NCI-H748 (cell line): ENCODE results near the gene ALG14.
A peak's percentile ranks its signal among the peaks of the same experiment; 100 is the strongest.
"Not testable (repeated sequence)": the region's sequence is repeated elsewhere in the genome, so short reads cannot be mapped to it uniquely, and the experiment has no call there.

Source experiments
- DNase-seq: peaks from one replicate; lab custom pipeline; 2025; ENCODE audit not compliant: unreplicated experiment; lab: John Stamatoyannopoulos, UW

Gene ALG14

DNA sequence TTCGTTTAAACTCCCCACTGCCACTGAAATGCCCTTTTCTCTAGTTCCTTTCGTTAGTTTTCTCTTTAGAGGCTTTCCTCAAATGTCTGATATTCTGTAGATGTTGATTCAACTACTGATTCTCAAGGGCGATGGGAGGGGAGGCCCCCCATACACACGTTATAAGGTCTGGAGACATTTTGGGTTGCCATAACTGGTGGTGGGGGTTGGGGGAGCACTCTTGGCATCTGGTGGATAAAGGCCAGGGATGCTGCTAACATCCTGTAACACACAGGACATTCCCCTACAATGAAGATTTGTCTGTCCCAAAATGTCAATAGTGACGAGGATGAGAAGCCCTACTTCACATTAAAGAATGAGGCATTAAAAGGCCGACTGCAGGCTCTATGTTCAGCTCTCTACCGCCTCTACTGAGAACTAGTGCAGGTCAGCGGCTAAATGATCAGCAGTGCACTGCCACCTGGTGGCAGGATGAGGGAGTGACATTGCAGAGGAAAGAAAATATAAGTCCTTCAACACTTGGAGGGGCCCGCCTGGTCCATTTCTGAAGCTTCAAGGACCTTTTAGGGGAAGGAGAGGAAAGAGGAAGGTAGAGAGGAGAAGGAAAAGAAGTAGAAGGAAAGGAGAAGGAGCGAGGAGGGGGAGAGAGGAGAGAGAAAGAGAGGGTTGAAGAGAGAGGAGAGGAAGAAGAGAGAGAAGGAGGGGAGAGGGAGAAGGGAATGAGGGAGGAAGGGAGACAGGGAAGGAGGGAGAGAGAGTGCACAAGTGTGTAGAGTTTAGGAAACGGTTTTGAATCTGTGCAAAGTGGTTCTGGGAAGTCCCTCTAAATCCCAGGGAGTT lies 29.4 kb downstream of the ALG14 start:
- peak; percentile 67 for DNase-seq

DNA sequence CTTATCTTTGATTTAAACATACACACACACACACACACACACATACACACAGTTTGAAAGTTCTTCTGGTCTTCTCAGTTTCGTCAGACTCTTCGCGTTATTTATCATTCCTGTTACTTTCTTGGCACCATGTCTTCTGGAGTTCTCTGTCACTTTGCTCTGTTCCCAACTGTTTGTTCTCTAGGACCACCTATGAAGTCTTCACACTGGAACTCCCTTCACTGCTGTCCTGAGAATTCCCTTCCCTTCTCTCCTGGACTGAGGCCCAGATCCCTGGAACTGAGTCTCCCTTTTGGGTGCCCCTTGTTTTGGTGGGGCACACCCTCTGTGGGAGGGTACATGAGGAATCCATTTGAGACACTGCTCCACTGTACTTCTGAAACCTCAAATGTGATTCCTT lies 30.5 kb downstream of the ALG14 start:
- no peak for DNase-seq

DNA sequence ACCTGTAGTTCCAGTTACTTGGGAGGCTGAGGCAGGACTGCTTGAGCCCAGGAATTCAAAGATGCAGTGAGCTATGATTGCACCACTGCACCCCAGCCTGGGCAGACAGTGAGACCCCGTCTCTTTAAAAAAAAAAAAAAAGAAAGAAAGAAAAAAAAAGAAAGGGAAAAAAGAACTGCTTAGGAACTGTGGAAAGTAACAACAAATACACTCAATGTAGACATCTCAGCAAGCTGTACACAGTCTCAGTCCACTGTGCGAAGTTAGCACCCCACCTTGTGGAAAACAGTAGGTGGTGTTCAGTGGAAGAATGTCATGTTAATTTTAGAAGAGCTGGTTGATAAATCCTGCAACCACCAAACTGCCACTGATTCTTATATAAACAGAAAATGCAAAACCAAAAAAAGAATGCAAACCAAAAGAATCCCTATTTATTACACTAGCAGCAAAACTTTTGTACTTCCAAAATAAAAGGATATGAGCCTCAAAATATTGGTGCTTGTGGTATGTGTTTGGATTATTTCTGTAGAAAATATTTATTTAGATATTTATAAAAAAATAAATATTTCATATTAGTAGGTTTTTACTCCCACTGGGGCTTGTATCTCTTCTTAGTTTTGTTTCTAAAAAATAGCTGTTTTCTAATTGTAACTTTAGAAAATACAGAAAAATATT lies 31.1 kb downstream of the ALG14 start:
- DNase-seq: peak; percentile 50

DNA sequence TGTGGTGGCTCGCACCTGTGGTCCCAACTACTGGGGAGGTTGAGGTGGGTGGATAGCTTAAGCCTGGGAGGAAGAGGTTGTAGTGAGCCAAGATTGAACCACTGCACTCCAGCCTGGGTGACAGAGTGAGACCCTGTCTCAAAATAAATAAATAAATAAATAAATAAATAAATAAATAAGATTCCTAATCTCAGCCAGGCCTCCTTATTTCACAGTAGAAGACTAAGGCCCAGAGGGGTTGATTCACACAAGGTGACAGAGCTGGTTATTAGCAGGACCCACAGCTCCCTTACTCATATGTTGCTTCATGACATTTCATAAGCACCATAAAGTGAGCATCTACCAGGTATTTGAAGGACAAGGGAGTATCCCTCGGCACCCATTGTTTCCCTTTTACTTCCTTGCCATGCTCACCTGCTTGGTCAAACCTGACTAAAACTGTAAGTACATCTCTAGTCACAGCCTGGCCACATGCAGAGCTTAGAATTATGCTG lies 32.7 kb downstream of the ALG14 start:
- DNase-seq: no peak

DNA sequence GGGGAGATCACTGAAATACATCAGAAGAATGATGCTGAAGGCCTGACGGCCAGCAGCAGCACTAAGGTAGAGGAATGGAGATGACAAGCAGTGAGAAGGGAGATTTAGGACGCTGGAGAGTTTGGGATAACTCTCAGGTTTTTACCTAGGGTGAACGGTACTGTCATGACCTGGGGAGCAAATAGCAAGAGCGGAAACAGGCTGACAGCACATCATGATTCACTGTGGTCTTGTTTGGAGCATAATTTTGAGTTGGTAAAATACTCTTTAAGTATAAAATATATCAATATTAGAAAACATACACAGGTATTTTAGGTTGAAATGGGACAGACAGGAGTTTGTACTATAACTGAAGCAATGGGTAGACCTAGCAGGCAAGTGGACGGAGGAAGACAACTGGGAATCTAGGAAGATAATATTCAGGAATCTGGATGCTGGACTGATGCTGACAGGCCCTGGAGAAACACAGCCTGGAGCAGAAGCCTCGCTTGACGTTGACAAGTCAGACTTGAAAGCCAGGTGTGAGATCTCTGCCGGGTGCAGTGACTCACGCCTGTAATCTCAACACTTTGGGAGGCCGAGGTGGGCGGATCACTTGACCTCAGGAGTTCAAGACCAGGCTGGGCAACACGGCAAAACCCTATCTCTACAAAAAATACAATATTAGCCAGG lies 33.3 kb downstream of the ALG14 start:
- DNase-seq: no peak

DNA sequence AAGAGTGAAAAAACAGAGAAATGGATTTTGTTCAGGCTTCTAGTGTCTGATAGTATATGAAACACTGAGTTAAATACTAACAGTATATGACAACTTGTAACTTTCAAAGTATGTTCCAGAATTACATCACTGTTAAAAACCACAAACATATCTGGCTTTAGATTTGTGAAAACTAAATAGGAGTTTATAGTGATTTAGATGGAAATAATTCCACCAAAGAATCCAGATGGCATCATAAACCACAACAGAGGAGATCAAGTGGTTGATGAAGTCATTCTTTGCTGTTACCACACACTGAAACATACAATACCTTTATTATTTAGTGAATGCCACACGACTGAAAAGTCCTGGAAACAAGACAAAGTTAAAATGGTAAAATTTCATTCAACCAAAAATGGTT lies 37.2 kb downstream of the ALG14 start:
- DNase-seq: no peak

DNA sequence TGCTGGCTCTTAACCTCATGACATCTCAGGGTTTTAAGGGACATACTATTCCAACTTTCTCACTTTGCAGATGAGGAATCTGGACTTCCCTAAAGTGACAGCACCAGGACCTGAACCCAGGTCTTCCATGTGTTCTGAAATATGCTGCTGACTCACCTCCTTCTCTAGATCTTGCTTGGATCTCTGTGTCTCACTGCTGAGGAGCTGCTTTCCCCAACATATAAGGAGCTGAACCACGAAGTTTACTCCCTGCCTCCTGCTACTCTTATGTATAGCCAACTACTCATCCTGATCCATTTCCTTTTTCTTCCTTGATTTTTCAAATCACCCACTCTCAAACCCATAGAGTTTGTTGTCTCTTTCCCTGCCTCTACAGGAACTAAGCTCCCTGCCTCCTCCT lies 38.2 kb downstream of the ALG14 start:
- DNase-seq: no peak

DNA sequence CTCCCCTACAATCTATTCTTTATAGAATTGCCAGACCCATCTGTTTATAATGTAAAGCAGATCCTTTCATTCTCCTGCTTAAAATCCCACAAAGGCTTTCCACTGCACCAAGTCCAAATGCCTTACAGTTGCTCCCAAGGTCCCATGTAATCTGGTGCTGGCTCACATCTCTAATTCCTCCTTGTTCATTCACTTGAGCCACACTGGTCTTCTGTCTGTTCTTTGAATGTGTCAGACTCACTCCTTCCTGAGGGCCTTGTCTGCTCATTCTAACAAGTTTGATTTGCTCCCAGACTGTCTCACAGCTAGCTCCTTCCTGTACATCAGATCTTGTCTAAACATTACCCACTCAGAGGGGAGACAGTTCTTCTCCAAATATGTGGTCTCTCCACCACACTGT lies 38.9 kb downstream of the ALG14 start:
- DNase-seq: no peak

DNA sequence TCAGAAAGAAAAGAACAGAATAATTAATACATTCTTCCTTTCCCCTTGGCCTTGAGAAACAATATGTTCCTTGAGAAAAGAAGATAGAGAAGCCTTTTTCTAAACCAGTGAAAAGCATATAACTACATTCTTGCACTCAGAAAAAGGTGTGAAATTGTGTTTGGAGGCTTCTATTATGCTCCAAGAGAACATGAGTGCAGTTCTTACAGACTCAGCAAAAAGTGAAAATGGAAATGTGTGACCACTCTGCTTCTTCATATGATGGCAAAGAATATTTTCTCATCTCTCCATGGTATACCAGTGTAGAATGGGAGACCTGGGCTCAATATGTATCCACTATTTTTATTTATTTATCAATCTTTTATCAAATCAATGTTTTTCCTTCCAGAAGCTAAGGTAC lies 43.2 kb downstream of the ALG14 start:
- DNase-seq: no peak

DNA sequence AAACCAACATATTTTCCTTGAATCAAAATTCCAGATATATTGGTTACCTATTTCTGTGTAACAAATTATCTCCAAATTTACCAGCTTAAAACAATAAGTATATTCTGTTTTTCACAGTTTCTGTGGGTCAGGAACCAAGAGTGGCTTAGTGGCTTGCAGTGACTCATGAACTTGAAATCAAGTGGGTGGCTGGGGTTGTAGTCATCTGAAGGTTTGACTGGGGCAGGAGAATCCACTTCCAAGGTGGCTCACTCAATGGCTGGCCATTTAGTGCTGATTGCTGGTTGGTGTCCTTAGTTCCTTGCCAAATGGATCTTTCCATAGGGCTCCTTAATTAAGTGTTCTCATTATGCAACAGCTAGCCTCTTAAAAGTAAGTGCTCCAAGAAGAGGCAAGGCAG lies 43.8 kb downstream of the ALG14 start:
- DNase-seq: no peak

DNA sequence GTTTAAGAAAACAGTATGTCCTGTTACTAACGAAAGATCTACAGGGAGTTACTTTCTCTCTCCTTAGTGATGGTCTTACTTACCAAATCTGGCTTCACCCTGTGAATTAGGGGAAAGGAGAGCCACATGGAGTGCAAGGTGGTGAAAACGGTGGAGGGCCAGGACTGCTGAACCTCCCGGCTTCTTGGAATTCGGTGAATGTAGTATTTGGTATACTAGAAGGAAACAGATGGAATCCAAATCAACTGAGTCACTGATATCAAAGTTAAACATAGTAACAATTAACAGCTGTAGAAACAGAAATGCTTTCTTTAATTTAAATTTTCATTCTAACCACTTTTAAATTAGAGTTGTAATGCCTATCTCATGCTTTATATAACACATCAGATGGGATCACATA lies 45.7 kb downstream of the ALG14 start:
- no peak for DNase-seq

DNA sequence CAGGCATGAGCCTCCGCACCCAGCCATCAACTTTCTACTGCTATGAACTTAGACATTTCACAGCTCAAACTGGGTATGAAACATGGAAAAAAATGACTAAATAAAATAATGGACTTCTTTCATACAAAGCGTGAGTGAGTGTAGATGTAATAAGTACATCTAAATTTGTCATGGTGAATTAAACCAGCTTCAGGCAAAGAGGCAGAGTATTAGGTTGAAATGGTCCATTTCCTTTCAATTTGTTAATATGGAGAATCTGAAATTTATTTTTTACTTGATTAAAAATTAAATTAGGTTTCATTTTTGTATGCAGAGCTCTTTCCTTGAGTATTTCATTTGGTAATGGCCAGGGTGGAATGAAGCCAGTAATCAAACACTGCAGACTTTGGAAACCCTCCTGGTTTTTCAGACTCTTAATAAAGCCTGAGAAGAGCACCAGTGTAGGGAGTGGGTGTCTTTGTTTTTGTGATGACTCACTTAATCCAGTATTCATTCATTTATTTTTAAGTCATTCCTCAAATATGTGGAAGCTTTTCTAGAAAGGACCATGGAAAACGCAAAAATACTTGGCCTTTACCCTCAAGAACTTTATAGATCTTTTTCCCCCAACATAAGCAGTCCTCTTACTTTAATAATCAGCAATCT lies 49.2 kb downstream of the ALG14 start:
- DNase-seq: no peak

DNA sequence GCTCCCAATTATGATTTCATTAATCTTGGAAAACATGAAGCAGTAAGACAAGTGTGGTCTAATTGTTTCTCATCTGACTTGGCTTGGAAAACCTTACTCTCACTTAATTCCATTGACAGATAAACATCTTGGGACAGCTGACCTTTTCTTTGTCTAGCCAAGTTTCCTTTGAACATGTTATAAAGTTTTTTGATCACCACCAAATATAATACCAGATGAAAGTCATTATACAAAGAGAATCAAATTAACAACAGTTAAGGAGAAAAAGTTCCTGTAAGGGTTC lies 50.2 kb downstream of the ALG14 start:
- no peak for DNase-seq

DNA sequence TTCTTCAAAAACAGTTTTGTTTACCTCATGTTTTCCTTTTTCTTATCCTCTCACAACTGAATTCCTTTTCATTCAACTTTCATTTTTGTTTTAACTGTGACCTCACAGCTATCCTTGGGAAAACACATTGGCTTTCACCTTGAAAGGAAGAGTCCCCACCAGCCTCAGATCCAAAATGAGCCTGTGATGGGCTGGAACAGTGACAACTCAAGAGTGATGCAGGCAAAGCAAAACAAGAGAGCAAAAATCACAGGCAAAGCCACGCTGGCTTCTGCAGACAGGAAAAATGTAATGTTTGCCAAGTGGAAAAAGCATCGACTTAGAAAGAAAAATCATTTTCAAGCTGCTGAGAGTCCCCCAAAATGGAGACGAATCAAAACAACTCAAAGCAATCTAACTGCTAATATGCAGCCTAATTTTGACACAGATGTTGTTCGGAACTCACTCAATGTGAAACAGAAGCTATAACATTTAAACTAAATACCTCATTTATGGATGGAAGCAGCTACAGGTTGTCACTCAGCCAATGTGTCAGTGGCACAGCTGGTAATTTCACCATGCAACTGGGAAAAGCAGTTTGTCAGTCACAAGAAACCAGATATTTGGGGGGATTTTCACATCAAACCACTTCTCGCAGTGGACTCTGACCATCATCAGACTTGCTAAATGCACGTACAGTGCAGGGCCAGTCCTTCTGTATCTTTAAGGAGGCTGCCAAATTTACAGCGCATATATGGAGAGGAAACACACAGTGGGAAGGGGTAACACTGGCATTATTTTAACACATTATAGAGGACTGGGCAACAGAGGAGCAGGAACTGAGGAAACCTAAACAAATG lies 50.7 kb downstream of the ALG14 start:
- no peak for DNase-seq

DNA sequence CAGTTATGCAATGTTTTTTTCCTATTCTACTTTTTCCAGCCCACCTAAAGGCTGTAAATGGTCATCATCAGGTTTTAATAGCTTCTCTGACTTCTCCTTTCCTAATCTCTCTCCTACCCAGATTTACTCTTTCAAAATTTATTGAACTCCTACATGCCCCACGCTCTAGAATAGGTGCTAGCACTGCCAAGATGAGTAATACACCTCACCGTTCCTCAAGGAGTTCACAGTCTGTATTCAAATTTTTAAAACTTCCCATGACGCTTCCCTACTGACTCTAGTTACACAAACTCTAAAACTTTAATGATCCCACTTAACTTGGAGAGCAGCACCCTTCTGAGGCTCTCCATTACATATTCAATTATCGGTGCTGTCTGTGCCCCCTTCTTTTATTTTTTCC lies 51.6 kb downstream of the ALG14 start:
- no peak for DNase-seq

DNA sequence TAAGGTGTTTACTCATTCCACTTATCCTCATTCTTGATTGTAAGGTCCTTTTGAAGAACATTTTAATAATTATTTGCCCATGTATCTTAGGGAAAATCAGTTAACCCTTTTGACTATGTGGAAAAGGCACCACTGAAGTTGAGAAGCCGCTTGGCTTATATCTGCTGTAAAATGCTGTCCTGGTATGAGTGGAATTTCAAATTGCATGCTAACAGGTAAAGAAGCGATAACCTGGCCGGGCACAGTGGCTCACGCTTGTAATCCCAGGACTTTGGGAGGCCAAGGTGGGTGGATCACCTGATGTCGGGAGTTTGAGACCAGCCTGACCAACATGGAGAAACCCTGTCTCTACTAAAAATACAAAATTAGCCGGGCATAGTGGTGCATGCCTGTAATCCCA lies 53.3 kb downstream of the ALG14 start:
- not testable (repeated sequence) for DNase-seq

DNA sequence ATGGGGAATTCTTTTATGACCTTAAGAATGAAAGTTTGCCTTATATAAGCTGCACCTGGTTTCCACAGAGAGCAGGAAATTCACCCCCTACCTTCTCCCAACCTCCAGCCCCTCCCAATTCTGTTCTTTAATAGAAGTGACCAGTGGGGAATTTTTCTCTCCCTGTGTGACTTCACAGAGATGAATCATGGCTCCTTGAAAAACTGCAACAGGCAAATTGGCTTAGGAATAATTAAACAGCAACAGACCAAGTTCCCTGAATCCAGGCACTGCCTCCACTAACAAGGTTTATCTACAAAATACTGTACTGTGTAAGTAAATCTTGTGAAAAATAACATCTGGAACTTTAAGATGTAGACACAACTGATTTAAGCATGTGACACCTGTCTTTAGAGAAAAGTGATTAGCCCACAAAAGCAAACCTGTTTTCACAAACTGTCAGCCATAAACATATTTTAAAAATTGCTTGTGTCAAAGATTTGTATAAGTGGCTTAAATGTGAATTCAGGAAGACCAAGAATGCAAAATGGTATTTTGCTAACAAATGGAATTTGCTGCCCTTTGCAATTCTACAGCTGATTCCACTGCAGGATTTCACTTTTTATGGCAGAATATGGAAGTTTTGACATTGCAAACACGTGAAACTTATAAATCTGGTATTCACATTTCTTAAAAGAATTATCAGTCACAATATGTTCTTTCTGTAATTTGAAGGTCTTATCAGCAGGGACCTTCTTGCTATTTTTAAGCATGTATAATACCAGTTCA lies 54.0 kb downstream of the ALG14 start:
- DNase-seq: no peak

DNA sequence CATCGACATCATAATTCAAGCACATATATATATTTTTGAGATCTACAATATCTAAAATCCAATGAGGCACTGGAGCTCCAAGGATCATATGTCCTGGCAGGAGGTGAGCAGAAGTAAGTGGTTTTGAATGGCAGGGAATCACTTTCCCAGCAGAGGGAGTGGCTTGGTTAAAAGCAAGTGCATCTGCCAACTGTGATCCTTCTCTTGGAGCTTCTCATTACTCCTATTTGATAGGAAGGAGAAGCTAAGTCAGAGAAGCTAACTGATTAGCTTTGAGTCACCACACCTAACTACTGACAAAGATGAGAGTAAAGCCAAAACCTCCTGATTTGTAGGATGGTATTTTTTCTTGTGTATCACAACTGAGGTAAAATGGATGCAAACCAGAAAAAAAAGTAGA lies 55.0 kb downstream of the ALG14 start:
- DNase-seq: no peak

DNA sequence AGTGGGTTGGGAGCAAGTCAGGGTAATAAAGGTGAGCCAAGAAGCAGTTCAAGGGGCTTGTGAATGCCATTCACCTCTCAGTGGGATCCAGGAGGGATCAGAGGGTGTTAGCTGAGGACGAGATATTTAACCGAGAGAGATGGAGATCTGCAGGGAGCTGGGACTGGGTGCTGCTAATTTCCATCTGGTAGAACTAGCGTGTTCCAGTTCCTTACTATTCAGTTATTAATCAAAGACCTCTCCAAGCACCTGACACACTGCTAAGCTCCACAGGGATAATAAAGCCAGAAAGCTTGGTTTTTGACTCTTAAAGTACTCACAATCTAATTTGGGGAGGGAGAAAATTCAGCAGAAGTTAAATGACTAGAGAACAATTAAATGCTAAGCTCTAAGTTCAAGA lies 57.7 kb downstream of the ALG14 start:
- no peak for DNase-seq

DNA sequence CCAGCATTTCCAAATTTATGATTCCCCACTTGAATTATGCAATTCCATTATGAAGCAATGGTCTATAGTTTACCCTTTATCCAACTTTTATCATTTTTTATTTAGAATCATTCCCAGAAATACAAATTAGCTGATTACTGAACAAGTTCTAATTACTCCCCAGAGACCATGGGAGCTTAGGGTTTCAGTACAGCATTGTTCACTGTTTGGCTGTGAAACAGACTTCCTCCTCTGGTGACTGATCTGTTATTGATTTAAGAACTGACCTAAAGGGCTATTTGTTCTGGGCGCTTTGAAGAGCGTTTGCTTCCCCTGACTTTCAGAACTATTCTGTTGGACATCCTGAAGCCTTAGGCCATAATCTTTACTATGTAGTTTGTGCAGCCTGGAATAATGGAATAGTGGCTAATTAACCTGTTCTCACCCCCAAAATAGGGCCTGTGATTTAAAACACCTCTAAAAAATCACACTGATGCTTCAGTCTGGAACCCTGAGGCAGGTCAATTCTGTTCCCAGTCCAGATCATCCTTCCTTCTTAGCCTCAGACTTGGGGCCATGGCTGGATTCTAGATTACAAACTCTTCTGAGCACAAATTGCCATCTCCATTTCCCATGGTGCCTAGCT lies 58.7 kb downstream of the ALG14 start:
- DNase-seq: peak; percentile 5
